PC-3 (cell line): Measurements from ENCODE around the gene TKTL1. TPM values are rescaled to one million over a fixed set of nuclear protein-coding genes. Genes with fewer than 3 reads are reported as not detected.
A peak's percentile ranks its signal among the peaks of the same experiment; 100 is the strongest.

Source experiments
- ATAC-seq: fragments of 200-7000 bp; cut with Tn5 transposase; 2 replicates; pipeline ENCODE4 v1.9.1; 2020; ENCODE audit warnings: mild to moderate bottlenecking, moderate library complexity
- BruUV-seq: library from RNA; stranded (reverse); fragments of 400-500 nt; replicated peaks from 2 replicates; lab custom pipeline; 2021; lab: Mats Ljungman, UMichigan
- CTCF ChIA-PET: fragments of 300-600 bp; sonication (Branson Sonifier 250); formaldehyde crosslinking; loops from one replicate; lab custom pipeline; 2022; ENCODE audit warnings: antibody characterized with exemption; lab: Charles Lee
- POLR2A ChIA-PET: fragments of 300-600 bp; sonication (Branson Sonifier 250); formaldehyde crosslinking; loops from one replicate; lab custom pipeline; 2022; ENCODE audit warnings: antibody characterized with exemption; ENCODE audit not compliant: unreplicated experiment; lab: Charles Lee
- DNase-seq: peaks from one replicate; pipeline ENCODE4 v3.0.0-alpha.2; 2015
- H2AFZ ChIP-seq: fragments of 300-600 bp; sonication (generic); 2 replicates; pipeline ENCODE4 v1.6.0; 2016; ENCODE audit warnings: antibody characterized with exemption, low read length
- H3F3A ChIP-seq: fragments of 300-600 bp; sonication (generic); one replicate; pipeline ENCODE4 v1.6.0; 2017; ENCODE audit warnings: antibody characterized with exemption, low read length, control low read depth, mild to moderate bottlenecking; ENCODE audit not compliant: unreplicated experiment
- H3K27ac ChIP-seq: fragments of 300-600 bp; sonication (generic); 2 replicates; pipeline ENCODE4 v1.5.1; 2016; ENCODE audit warnings: mild to moderate bottlenecking, low read length
- H3K27me3 ChIP-seq: fragments of 300-600 bp; sonication (generic); 2 replicates; pipeline ENCODE4 v1.6.1; 2016; ENCODE audit warnings: low read length, mixed read lengths
- H3K36me3 ChIP-seq: fragments of 300-600 bp; sonication (generic); 2 replicates; pipeline ENCODE4 v1.6.1; 2016; ENCODE audit warnings: low read depth, mixed run types, low read length, mixed read lengths
- H3K4me1 ChIP-seq: fragments of 300-600 bp; sonication (generic); 2 replicates; pipeline ENCODE4 v1.5.1; 2016; ENCODE audit warnings: low read length; ENCODE audit not compliant: insufficient read depth
- H3K4me2 ChIP-seq: fragments of 300-600 bp; sonication (generic); 2 replicates; pipeline ENCODE4 v1.6.0; 2016; ENCODE audit warnings: low read length
- H3K4me3 ChIP-seq: fragments of 300-600 bp; sonication (generic); 2 replicates; pipeline ENCODE4 v1.5.1; 2016; ENCODE audit warnings: mild to moderate bottlenecking, low read length, mixed read lengths
- H3K79me2 ChIP-seq: fragments of 300-600 bp; sonication (generic); 2 replicates; pipeline ENCODE4 v1.6.1; 2017; ENCODE audit warnings: low read length, mixed read lengths
- H3K9ac ChIP-seq: fragments of 300-600 bp; sonication (generic); 2 replicates; pipeline ENCODE4 v1.6.0; 2016; ENCODE audit warnings: mild to moderate bottlenecking, low read length
- H3K9me2 ChIP-seq: fragments of 300-600 bp; sonication (generic); replicated peaks from 2 replicates; pipeline ENCODE4 v1.6.1; 2016; ENCODE audit warnings: mixed run types, low read length, mixed read lengths
- H3K9me3 ChIP-seq: fragments of 300-600 bp; sonication (generic); 2 replicates; pipeline ENCODE4 v1.6.1; 2016; ENCODE audit warnings: low read length, mixed read lengths
- H4K20me1 ChIP-seq: fragments of 300-600 bp; sonication (generic); 2 replicates; pipeline ENCODE4 v1.6.1; 2016; ENCODE audit warnings: low read length, mixed read lengths
- CTCF ChIP-seq: fragments of 300-600 bp; sonication (generic); conservative IDR thresholded peaks from 2 replicates; pipeline ENCODE4 v1.5.1; 2017; ENCODE audit warnings: antibody characterized with exemption, low read depth, mild to moderate bottlenecking, low read length
- EZH2 ChIP-seq: fragments of 300-600 bp; sonication (generic); IDR thresholded peaks from one replicate; pipeline ENCODE4 v1.6.1; 2017; ENCODE audit warnings: antibody characterized with exemption, mild to moderate bottlenecking, low read length; ENCODE audit not compliant: unreplicated experiment
- EZH2phosphoT487 ChIP-seq: fragments of 300-600 bp; sonication (generic); IDR thresholded peaks from 2 replicates; pipeline ENCODE4 v1.6.1; 2018; ENCODE audit warnings: mild to moderate bottlenecking, antibody characterized with exemption, low read length, borderline replicate concordance
- intact Hi-C: fragments of 100-400 bp; cut with micrococcal nuclease; formaldehyde crosslinking; loops from 2 replicates; pipeline ENCODE4 v1.9.0; 2023
- total RNA-seq: library from RNA; depleted of rRNA; stranded (reverse); fragments of >200 nt; gene quantifications from 2 replicates; pipeline ENCODE4 v1.2.3, GENCODE V29; 2014

Gene TKTL1
- total RNA-seq, 1 experiment from 2014 or later, result not detected

- H3K79me2 ChIP-seq, result no peaks in the 10 kb centered on the region
- ATAC-seq, result peak; percentile 55; the same call in 1 of the 2 replicates
- no peaks in the 10 kb centered on the region for H3K9me3 ChIP-seq
- BruUV-seq, result no TSS peak
- no peak overlapping the region for H2AFZ ChIP-seq
- POLR2A ChIA-PET, result no interaction called here
- DNase-seq, result peak; percentile 73
- no peaks in the 10 kb centered on the region for H3K36me3 ChIP-seq
- no peak overlapping the region for H3K9ac ChIP-seq
- no peaks in the 10 kb centered on the region for H4K20me1 ChIP-seq
- H3K4me1 ChIP-seq, result no peaks in the 10 kb centered on the region
- H3K9me2 ChIP-seq, result no peaks in the 10 kb centered on the region
- TF ChIP-seq EZH2phosphoT487, result no peak
- no peak for TF ChIP-seq EZH2
- peak; percentile 77 for TF ChIP-seq CTCF
- H3K27me3 ChIP-seq, result no peaks in the 10 kb centered on the region
- H3K27ac ChIP-seq, result no peak overlapping the region
- H3K4me2 ChIP-seq, result no peak overlapping the region
- H3K4me3 ChIP-seq, result no peak overlapping the region
- no peaks in the 10 kb centered on the region for H3F3A ChIP-seq
- CTCF ChIA-PET, result no interaction called here
- intact Hi-C loops, result no loop called here
Observed at GRCh38 chrX:154308108-154308946, 12.7 kb downstream of the TKTL1 start.

GRCh38 chrX:154309041-154309775, 13.6 kb downstream of the TKTL1 start:
- BruUV-seq, result no TSS peak
- Histone ChIP-seq H3K4me3 (no peak overlapping the region), H3F3A (no peaks in the 10 kb centered on the region), H3K27ac (no peak overlapping the region), H2AFZ (no peak overlapping the region), H3K36me3 (no peaks in the 10 kb centered on the region), H3K79me2 (no peaks in the 10 kb centered on the region), H3K9me2 (no peaks in the 10 kb centered on the region), H3K9me3 (no peaks in the 10 kb centered on the region), H3K4me1 (no peaks in the 10 kb centered on the region), H3K27me3 (no peaks in the 10 kb centered on the region), H4K20me1 (no peaks in the 10 kb centered on the region), H3K9ac (no peak overlapping the region), H3K4me2 (no peak overlapping the region)
- ATAC-seq (no peak), DNase-seq (no peak)
- CTCF ChIA-PET, result no interaction called here
- POLR2A ChIA-PET, result no interaction called here
- TF ChIP-seq EZH2phosphoT487 (no peak), CTCF (no peak), EZH2 (no peak)
- intact Hi-C loops, result no loop called here
